ENCODE measurements around the gene NPFFR1.

GRCh38 chr10:70324951-70325781 lies 41.4 kb upstream of the NPFFR1 start:
- TF ChIP-seq CTCF (IDR thresholded peaks at IDR 0.05) (no peak), POLR2A (IDR thresholded peaks at IDR 0.05) (no peak)
